Right ventricle myocardium inferior (tissue), 1 donor: ENCODE data around the gene MFN1. TPM values are rescaled to one million over a fixed set of nuclear protein-coding genes. Genes with fewer than 3 reads are reported as not detected.

Experiments
- ATAC-seq: fragments of 200-7000 bp; cut with Tn5 transposase; one replicate; pipeline ENCODE4 v1.9.1; 2020; ENCODE audit warnings: mild to moderate bottlenecking, moderate library complexity
- DNase-seq: peaks from one replicate; pipeline ENCODE4 v3.0.0; 2021; ENCODE audit errors: missing footprints
- intact Hi-C: fragments of 100-400 bp; cut with DNase I; formaldehyde crosslinking; loops from one replicate; pipeline ENCODE4 v1.11.0; 2022
- total RNA-seq: library from RNA; stranded (reverse); fragmentation: NEBNext Ultra II Directional; extraction: Animal tissue kit (Norgen Biotek cat#: 25700); gene quantifications from one replicate; pipeline ENCODE4 v1.2.1, GENCODE V29; 2021
- donor health status: DM: no; HTN: yes; CAD: no; lungs with severe emphysema.

MFN1 gene
- total RNA-seq, 1 donor from 2014 or later, result 64.5 TPM

- DNase-seq, result no peak
- intact Hi-C loops, result no loop called here
- ATAC-seq, result no peak
Measured at GRCh38 chr3:179330438-179330837, 17.1 kb upstream of the MFN1 start.

GRCh38 chr3:179332240-179332639, 15.3 kb upstream of the MFN1 start:
- intact Hi-C loops, result no loop called here
- DNase-seq, result no peak
- ATAC-seq, result no peak

GRCh38 chr3:179333084-179333483, 14.4 kb upstream of the MFN1 start:
- intact Hi-C loops, result no loop called here
- no peak for DNase-seq
- no peak for ATAC-seq

GRCh38 chr3:179336345-179336929, 11.1 kb upstream of the MFN1 start:
- ATAC-seq, result peak; percentile 82

GRCh38 chr3:179348325-179349013, 960 bp downstream of the MFN1 start:
- DNase-seq (no peak), ATAC-seq (no peak)
- intact Hi-C loops, result no loop called here

More at GRCh38 chr3:179336345-179336929, 11.1 kb upstream of the MFN1 start:
- no peak for DNase-seq
- intact Hi-C loops, result no loop called here

GRCh38 chr3:179355996-179356395, 8.5 kb downstream of the MFN1 start:
- DNase-seq, result no peak
- ATAC-seq, result no peak
- intact Hi-C loops, result no loop called here

GRCh38 chr3:179363332-179363731, 15.8 kb downstream of the MFN1 start:
- no peak for ATAC-seq
- intact Hi-C loops, result no loop called here
- no peak for DNase-seq

GRCh38 chr3:179369621-179370020, 22.1 kb downstream of the MFN1 start:
- no peak for DNase-seq
- no peak for ATAC-seq
- intact Hi-C loops, result no loop called here

- intact Hi-C loops, result no loop called here
- DNase-seq, result no peak
- ATAC-seq, result no peak
Measured at GRCh38 chr3:179373938-179374337, 26.4 kb downstream of the MFN1 start.

- ATAC-seq (no peak), DNase-seq (no peak)
- intact Hi-C loops, result no loop called here
Measured at GRCh38 chr3:179375091-179375999, 27.8 kb downstream of the MFN1 start.

- intact Hi-C loops, result no loop called here
- ATAC-seq, result no peak
- no peak for DNase-seq
Measured at GRCh38 chr3:179376474-179376873, 29.0 kb downstream of the MFN1 start.

- no peak for DNase-seq
- intact Hi-C loops, result no loop called here
- no peak for ATAC-seq
Measured at GRCh38 chr3:179391906-179392305, 44.4 kb downstream of the MFN1 start.

- ATAC-seq (no peak), DNase-seq (no peak)
- intact Hi-C loops, result no loop called here
Measured at GRCh38 chr3:179398574-179399231, 51.2 kb downstream of the MFN1 start.

GRCh38 chr3:179401561-179401960, 54.1 kb downstream of the MFN1 start:
- intact Hi-C loops, result no loop called here
- DNase-seq (no peak), ATAC-seq (no peak)

- no peak for DNase-seq
- intact Hi-C loops, result no loop called here
- no peak for ATAC-seq
Measured at GRCh38 chr3:179402963-179403362, 55.5 kb downstream of the MFN1 start.

- DNase-seq (no peak), ATAC-seq (no peak)
- intact Hi-C loops, result no loop called here
Measured at GRCh38 chr3:179404307-179404706, 56.8 kb downstream of the MFN1 start.

GRCh38 chr3:179410331-179410730, 62.8 kb downstream of the MFN1 start:
- no peak for DNase-seq
- no peak for ATAC-seq
- intact Hi-C loops, result no loop called here

- ATAC-seq (no peak), DNase-seq (no peak)
- intact Hi-C loops, result no loop called here
Measured at GRCh38 chr3:179410999-179411398, 63.5 kb downstream of the MFN1 start.

- intact Hi-C loops, result no loop called here
- DNase-seq, result no peak
- no peak for ATAC-seq
Measured at GRCh38 chr3:179414804-179415203, 67.3 kb downstream of the MFN1 start.
